H1 (cell line): ENCODE results near the gene RSU1. TPM values are rescaled to one million over a fixed set of nuclear protein-coding genes. Genes with fewer than 3 reads are reported as not detected.

Experiments used
- CTCF ChIA-PET: fragments of 300-600 bp; sonication (Branson Sonifier 250); formaldehyde crosslinking; loops from one replicate; lab custom pipeline; 2021; ENCODE audit not compliant: partially characterized antibody; lab: Charles Lee
- POLR2A ChIA-PET: fragments of 300-600 bp; sonication (Branson Sonifier 250); formaldehyde crosslinking; loops from one replicate; lab custom pipeline; 2021; ENCODE audit warnings: inconsistent platforms; ENCODE audit not compliant: partially characterized antibody; lab: Charles Lee
- DNase-seq, 2 experiments: peaks; one replicate each; pipeline versions ENCODE4 v3.0.0 to v3.0.0-alpha.2; 2010 to 2022; ENCODE audit warnings: low spot score in 2 of 2, low read depth in 1 of 2, mixed read lengths in 1 of 2
- FAIRE-seq: peaks from 2 replicates; lab custom pipeline; 2011; peaks lifted over from hg19 to GRCh38; lab: Jason Lieb, UNC
- H2AFZ ChIP-seq: 2 replicates; pipeline ENCODE4 v1.8.1; 2012; ENCODE audit warnings: low read length, inconsistent platforms
- H2AK5ac ChIP-seq: 2 replicates; pipeline ENCODE4 v1.6.1; 2013; ENCODE audit warnings: low read depth, low read length
- H2BK120ac ChIP-seq: replicated peaks from 2 replicates; pipeline ENCODE3; 2013; ENCODE audit warnings: low read depth, low read length, inconsistent platforms
- H2BK12ac ChIP-seq: 2 replicates; pipeline ENCODE4 v1.6.1; 2013; ENCODE audit warnings: low read depth, low read length
- H2BK15ac ChIP-seq: 2 replicates; pipeline ENCODE4 v1.6.1; 2013; ENCODE audit warnings: low read length
- H2BK20ac ChIP-seq: 2 replicates; pipeline ENCODE4 v1.6.1; 2013; ENCODE audit warnings: low read length
- H2BK5ac ChIP-seq: 2 replicates; pipeline ENCODE4 v1.6.1; 2013; ENCODE audit warnings: low read depth, low read length
- H3K14ac ChIP-seq: 2 replicates; pipeline ENCODE4 v1.6.1; 2013; ENCODE audit warnings: inconsistent platforms; ENCODE audit not compliant: insufficient read length
- H3K18ac ChIP-seq: 2 replicates; pipeline ENCODE4 v1.6.1; 2013; ENCODE audit warnings: low read length; ENCODE audit errors: extremely low read depth
- H3K23ac ChIP-seq: 2 replicates; pipeline ENCODE4 v1.6.1; 2013; ENCODE audit warnings: inconsistent platforms; ENCODE audit not compliant: insufficient read length
- H3K23me2 ChIP-seq: 2 replicates; pipeline ENCODE4 v1.6.1; 2013; ENCODE audit warnings: low read depth, low read length
- H3K27ac ChIP-seq: 2 replicates; pipeline ENCODE4 v1.6.1; 2011; ENCODE audit warnings: low read depth, low read length, inconsistent platforms
- H3K27me3 ChIP-seq, 4 experiments: replicated peaks in 1 of 4; 1 replicate in 1 of 4; 2 replicates in 3 of 4; pipeline versions ENCODE4 v1.6.1 to v1.8.1; 2011 to 2013; ENCODE audit warnings: low read length in 3 of 4, mild to moderate bottlenecking in 3 of 4, inconsistent platforms in 2 of 4, mixed read lengths in 2 of 4, moderate library complexity in 1 of 4; ENCODE audit not compliant: control insufficient read depth in 3 of 4, insufficient read depth in 3 of 4; ENCODE audit errors: extremely low read depth in 1 of 4
- H3K36me3 ChIP-seq, 4 experiments: 2 replicates each; pipeline versions ENCODE4 v1.6.1 to v1.8.1; 2011 to 2013; ENCODE audit warnings: mild to moderate bottlenecking in 4 of 4, low read length in 3 of 4, moderate library complexity in 2 of 4, control low read depth in 1 of 4, inconsistent platforms in 1 of 4; ENCODE audit not compliant: insufficient read depth in 4 of 4, control insufficient read depth in 2 of 4
- H3K4ac ChIP-seq: replicated peaks from 2 replicates; pipeline ENCODE3; 2013; ENCODE audit warnings: low read length, low read depth, mixed read lengths, inconsistent platforms; ENCODE audit not compliant: insufficient read length
- H3K4me1 ChIP-seq, 4 experiments: replicated peaks in 1 of 4; 1 replicate in 1 of 4; 2 replicates in 3 of 4; pipeline versions ENCODE4 v1.6.1 to v1.8.1; 2011 to 2013; ENCODE audit warnings: low read length in 3 of 4, inconsistent platforms in 2 of 4, mixed read lengths in 1 of 4; ENCODE audit not compliant: insufficient read depth in 4 of 4, control insufficient read depth in 3 of 4
- H3K4me2 ChIP-seq, 2 experiments: 2 replicates each; pipeline versions ENCODE4 v1.6.1 to v1.8.1; 2011 to 2013; ENCODE audit warnings: low read depth in 2 of 2, low read length in 2 of 2, control low read depth in 1 of 2, inconsistent platforms in 1 of 2, mild to moderate bottlenecking in 1 of 2; ENCODE audit not compliant: insufficient read depth in 1 of 2
- H3K4me3 ChIP-seq, 4 experiments: fragments of 200-600, 300-600 bp in 1 of 4; sonication (generic), shearing (Covaris generic), sonication (Bioruptor Twin) in 1 of 4; 2 replicates each; pipeline versions ENCODE4 v1.5.1 to v1.8.1; 2011 to 2016; ENCODE audit warnings: low read length in 4 of 4, low read depth in 3 of 4, control low read depth in 2 of 4, inconsistent platforms in 2 of 4, mild to moderate bottlenecking in 2 of 4, mixed read lengths in 1 of 4, moderate library complexity in 1 of 4; ENCODE audit not compliant: insufficient read depth in 2 of 4; ENCODE audit errors: extremely low read depth in 1 of 4
- H3K56ac ChIP-seq: replicated peaks from 2 replicates; pipeline ENCODE3; 2013; ENCODE audit warnings: low read depth, mild to moderate bottlenecking, mixed read lengths, low read length, inconsistent platforms; ENCODE audit not compliant: insufficient read length
- H3K79me1 ChIP-seq: 2 replicates; pipeline ENCODE4 v1.6.1; 2013; ENCODE audit warnings: low read depth, low read length, control low read depth
- H3K79me2 ChIP-seq, 2 experiments: 2 replicates each; pipeline versions ENCODE4 v1.6.1 to v1.8.1; 2012 to 2013; ENCODE audit warnings: low read length in 2 of 2, mild to moderate bottlenecking in 2 of 2, inconsistent platforms in 1 of 2; ENCODE audit not compliant: insufficient read depth in 2 of 2, control insufficient read depth in 1 of 2
- H3K9ac ChIP-seq, 4 experiments: replicated peaks in 1 of 4; 1 replicate in 1 of 4; 2 replicates in 3 of 4; pipeline versions ENCODE4 v1.6.1 to v1.8.1; 2011 to 2013; ENCODE audit warnings: low read depth in 3 of 4, low read length in 3 of 4, control low read depth in 2 of 4, mild to moderate bottlenecking in 2 of 4, moderate library complexity in 2 of 4, inconsistent platforms in 1 of 4; ENCODE audit errors: extremely low read depth in 1 of 4
- H3K9me3 ChIP-seq, 2 experiments: 2 replicates each; pipeline versions ENCODE4 v1.6.1 to v1.8.1; 2012 to 2013; ENCODE audit warnings: mild to moderate bottlenecking in 2 of 2, moderate library complexity in 2 of 2, control low read depth in 1 of 2, inconsistent platforms in 1 of 2, low read depth in 1 of 2, low read length in 1 of 2, mixed read lengths in 1 of 2; ENCODE audit not compliant: insufficient read depth in 2 of 2
- H4K20me1 ChIP-seq, 2 experiments: replicated peaks in 1 of 2; 2 replicates each; pipeline versions ENCODE3 to v1.8.1; 2011 to 2013; ENCODE audit warnings: inconsistent platforms in 2 of 2, low read length in 2 of 2, mild to moderate bottlenecking in 1 of 2; ENCODE audit not compliant: insufficient read depth in 2 of 2, control insufficient read depth in 1 of 2
- H4K5ac ChIP-seq: 2 replicates; pipeline ENCODE4 v1.6.1; 2013; ENCODE audit warnings: low read length, low read depth, mixed read lengths, inconsistent platforms; ENCODE audit not compliant: insufficient read length
- H4K8ac ChIP-seq: 2 replicates; pipeline ENCODE4 v1.8.0; 2013; ENCODE audit warnings: mild to moderate bottlenecking, moderate library complexity, low read length, inconsistent platforms; ENCODE audit not compliant: insufficient read depth; ENCODE audit errors: extremely low read depth
- H4K91ac ChIP-seq: replicated peaks from 2 replicates; pipeline ENCODE3; 2013; ENCODE audit warnings: low read length, mixed read lengths, inconsistent platforms; ENCODE audit not compliant: insufficient read length
- RAD21 ChIP-seq, 2 experiments: IDR thresholded peaks in 1 of 2; conservative IDR thresholded peaks in 1 of 2; 2 replicates each; pipeline ENCODE4 v1.6.1; 2011; ENCODE audit warnings: low read depth in 2 of 2, low read length in 2 of 2, improper control_type of control experiment in 1 of 2, inconsistent platforms in 1 of 2, mild to moderate bottlenecking in 1 of 2, moderate library complexity in 1 of 2
- RBBP5 ChIP-seq: IDR thresholded peaks from 2 replicates; pipeline ENCODE4 v1.7.1; 2012; ENCODE audit warnings: low read depth, mild to moderate bottlenecking, inconsistent platforms, low read length, moderate library complexity, borderline replicate concordance
- polyA plus RNA-seq, 7 experiments: library from polyadenylated mRNA; depleted of rRNA in 3 of 7; stranded (reverse) in 5 of 7; unstranded in 2 of 7; fragments of >200 nt in 5 of 7; fragments of 200-250 nt in 2 of 7; gene quantifications; 1 replicate in 5 of 7; 2 replicates in 1 of 7; 4 replicates in 1 of 7; pipeline versions ENCODE4 v1.2.1 to v1.2.3, GENCODE V29; 2011 to 2013; ENCODE audit warnings: missing spikeins in 2 of 7, mixed read lengths in 2 of 7
- total RNA-seq: library from RNA; stranded (reverse); fragmentation: NEBNext Ultra II Directional; extraction: Animal tissue kit (Norgen Biotek cat#: 25700); gene quantifications from 2 replicates; pipeline ENCODE4 v1.2.1, GENCODE V29; 2021
- TF ChIP-seq, protein P1 (sequence below): IDR thresholded peaks from 2 replicates; pipeline ENCODE4 v1.6.1; 2012; ENCODE audit warnings: inconsistent platforms
- TF ChIP-seq, protein P2 (sequence below), 3 experiments: IDR thresholded peaks; 1 replicate in 2 of 3; 2 replicates in 1 of 3; pipeline versions ENCODE4 v1.5.1 to v1.6.1; 2011; ENCODE audit warnings: low read length in 3 of 3, mild to moderate bottlenecking in 3 of 3, inconsistent platforms in 2 of 3, low read depth in 1 of 3, moderate library complexity in 1 of 3; ENCODE audit not compliant: insufficient read depth in 1 of 3; ENCODE audit errors: control extremely low read depth in 1 of 3

Gene RSU1
- total and polyA plus RNA-seq, 2 of the 8 experiments (the other 6 are each of a cell fraction or from before 2014, with no cell fraction given) = 50.0 to 68.2 TPM

DNA sequence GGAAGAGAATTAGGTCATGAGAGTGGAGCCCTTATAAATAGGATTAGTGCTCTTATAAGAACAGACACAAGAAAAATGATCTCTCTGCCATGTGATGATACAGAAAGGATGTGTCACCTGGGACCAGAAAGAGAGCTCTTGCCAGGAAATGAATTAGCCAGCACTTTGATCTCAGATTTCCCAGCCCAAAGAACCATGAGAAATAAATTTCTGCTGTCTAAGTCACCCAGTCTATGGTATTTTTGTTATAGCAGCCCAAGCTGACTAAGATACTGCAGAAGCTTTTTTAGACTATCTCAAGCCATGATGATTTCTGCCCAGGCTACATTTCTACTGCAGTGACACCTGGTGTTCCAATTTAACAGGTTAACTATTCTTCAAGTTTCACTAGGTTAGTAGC lies 84.8 kb downstream of the RSU1 start:
- Histone ChIP-seq H2AFZ (no peak overlapping the region), H3K27me3 (no peaks in the 10 kb centered on the region), H4K5ac (no peak overlapping the region), H3K23ac (no peak overlapping the region), H3K36me3 (no peaks in the 10 kb centered on the region; a peak in 1 of 8 replicates), H4K91ac (no peak overlapping the region), H2AK5ac (no peak overlapping the region), H2BK15ac (no peak overlapping the region), H3K79me1 (no peaks in the 10 kb centered on the region), H2BK5ac (no peak overlapping the region), H2BK120ac (no peak overlapping the region), H2BK12ac (no peak overlapping the region), H3K79me2 (no peaks in the 10 kb centered on the region), H3K27ac (no peak overlapping the region), H3K4me2 (no peak overlapping the region), H3K4ac (no peak overlapping the region), H3K56ac (no peak overlapping the region), H3K4me3 (no peak overlapping the region), H2BK20ac (no peak overlapping the region), H3K23me2 (no peaks in the 10 kb centered on the region), H3K14ac (no peak overlapping the region), H3K18ac (no peak overlapping the region), H4K8ac (no peak overlapping the region), H3K9me3 (no peaks in the 10 kb centered on the region), H3K9ac (no peak overlapping the region), H4K20me1 (no peaks in the 10 kb centered on the region), H3K4me1 (no peaks in the 10 kb centered on the region)
- TF ChIP-seq, protein P1, sequence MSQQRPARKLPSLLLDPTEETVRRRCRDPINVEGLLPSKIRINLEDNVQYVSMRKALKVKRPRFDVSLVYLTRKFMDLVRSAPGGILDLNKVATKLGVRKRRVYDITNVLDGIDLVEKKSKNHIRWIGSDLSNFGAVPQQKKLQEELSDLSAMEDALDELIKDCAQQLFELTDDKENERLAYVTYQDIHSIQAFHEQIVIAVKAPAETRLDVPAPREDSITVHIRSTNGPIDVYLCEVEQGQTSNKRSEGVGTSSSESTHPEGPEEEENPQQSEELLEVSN = no peak
- TF ChIP-seq RBBP5 = no peak
- TF ChIP-seq, protein P2, sequence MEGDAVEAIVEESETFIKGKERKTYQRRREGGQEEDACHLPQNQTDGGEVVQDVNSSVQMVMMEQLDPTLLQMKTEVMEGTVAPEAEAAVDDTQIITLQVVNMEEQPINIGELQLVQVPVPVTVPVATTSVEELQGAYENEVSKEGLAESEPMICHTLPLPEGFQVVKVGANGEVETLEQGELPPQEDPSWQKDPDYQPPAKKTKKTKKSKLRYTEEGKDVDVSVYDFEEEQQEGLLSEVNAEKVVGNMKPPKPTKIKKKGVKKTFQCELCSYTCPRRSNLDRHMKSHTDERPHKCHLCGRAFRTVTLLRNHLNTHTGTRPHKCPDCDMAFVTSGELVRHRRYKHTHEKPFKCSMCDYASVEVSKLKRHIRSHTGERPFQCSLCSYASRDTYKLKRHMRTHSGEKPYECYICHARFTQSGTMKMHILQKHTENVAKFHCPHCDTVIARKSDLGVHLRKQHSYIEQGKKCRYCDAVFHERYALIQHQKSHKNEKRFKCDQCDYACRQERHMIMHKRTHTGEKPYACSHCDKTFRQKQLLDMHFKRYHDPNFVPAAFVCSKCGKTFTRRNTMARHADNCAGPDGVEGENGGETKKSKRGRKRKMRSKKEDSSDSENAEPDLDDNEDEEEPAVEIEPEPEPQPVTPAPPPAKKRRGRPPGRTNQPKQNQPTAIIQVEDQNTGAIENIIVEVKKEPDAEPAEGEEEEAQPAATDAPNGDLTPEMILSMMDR (IDR thresholded peaks at IDR 0.05; ENCODE audit: control extremely low read depth in 1 of 3, insufficient read depth in 1 of 3, low read depth in 1 of 3, low read length in 3 of 3) = peak in 1 of 3 experiments; percentile 8; a peak in 1 of 4 replicates
- TF ChIP-seq RAD21 (IDR thresholded peaks at IDR 0.05 in 1 of 2, conservative IDR thresholded peaks at IDR 0.05 in 1 of 2; ENCODE audit: low read depth in 2 of 2, low read length in 2 of 2) = peak in 1 of 2 experiments; percentile 27; a peak in 1 of 4 replicates
- no peak for DNase-seq
- ChIA-PET CTCF (interaction anchor here (0.6 to 2.6 kb wide), 9 partner anchors 9 to 1682 kb away, joined by 3 to 7 read pairs (median 4); no protein-coding TSS in a partner anchor), POLR2A (no interaction called here)
- FAIRE-seq = no peak
